ENCODE measurements around the gene TRDMT1.
A peak's percentile ranks its signal among the peaks of the same experiment; 100 is the strongest.

Gene TRDMT1, protein sequence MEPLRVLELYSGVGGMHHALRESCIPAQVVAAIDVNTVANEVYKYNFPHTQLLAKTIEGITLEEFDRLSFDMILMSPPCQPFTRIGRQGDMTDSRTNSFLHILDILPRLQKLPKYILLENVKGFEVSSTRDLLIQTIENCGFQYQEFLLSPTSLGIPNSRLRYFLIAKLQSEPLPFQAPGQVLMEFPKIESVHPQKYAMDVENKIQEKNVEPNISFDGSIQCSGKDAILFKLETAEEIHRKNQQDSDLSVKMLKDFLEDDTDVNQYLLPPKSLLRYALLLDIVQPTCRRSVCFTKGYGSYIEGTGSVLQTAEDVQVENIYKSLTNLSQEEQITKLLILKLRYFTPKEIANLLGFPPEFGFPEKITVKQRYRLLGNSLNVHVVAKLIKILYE

DNA sequence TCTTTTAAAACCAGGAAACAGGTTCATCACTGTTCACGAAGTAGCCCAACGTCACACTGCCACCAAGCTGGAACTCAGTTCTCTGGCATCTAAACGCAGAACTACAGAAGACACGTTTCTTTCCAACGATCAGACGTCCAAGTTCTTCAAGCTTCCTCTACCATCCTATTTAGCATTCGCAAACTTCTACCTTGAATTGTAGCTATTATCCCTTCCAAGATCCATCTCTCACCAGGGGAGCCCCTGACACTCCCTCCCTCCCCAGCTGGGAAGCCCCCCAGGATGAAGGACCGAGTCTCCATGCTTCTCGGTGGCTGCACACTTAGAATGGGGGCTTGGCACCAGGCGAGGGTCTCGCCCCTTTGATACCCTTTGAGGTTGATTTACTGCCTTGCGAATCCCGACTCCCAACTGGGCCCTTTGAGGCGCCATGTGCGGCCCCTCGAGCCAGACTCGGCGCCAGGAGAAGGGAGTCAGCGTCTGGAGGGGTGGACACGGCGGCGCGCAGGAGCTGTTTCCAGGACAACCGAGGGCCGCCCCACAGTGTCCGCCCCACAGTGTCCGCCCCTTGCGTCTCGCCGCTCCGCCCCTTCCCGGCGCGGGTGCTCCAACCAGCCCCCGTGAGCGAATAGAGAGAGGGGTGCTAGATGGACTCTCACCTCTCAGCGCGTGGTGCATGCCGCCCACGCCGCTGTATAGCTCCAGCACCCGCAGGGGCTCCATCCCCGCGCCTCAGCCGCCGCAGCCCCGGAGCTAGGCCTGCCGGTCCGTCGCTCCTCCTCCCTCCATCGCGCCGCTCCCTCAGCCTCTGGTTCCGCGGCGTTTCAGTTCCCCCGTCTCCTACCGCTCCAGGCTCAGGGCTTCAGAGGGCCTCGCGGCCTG, at the start of gene TRDMT1:
TSS of gene TRDMT1 (minus strand) at position 761 of the 882 bp plus-strand sequence. CDS start at position 723, 38 bp downstream.
- peak; percentile 71 for DNase-seq

DNA sequence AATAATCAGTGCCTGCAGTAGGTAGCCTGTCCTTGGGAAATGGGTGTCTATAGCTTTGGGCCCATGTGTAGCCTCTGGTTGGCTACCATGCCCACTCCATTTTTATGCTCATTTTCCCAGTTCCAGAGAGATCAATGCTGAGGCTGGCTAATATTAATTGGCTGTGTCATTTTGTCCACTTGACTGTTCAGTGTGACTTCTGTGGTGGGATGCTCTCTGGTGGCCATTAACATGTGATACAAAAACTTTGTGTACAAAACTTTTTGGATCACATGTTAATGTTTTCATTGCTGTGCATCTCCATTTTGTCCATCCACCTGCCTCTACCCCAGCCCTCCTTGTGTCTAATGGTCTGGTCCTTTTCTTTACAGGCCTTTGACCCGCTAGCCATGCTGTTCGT, 49.3 kb upstream of the TRDMT1 start:
- no peak for DNase-seq

DNA sequence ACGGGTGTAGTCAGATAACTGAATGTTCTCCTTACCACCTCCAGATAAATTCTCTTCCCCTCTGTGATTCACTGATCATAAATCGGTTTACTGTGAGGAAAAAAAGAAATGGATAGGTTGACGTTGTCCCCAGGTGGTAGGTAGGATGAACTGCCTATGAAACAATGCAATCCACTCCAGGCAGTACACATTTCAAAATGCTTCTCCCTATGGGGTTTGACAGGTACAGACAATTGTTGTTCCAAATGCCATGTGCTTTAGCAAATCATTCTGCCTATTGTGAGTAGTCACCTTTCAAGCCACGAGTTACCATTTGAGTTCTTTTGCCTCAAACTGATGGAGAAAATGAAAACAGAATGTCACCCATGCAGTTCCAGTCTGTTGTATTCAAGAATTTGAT, 48.3 kb upstream of the TRDMT1 start:
- no peak for DNase-seq

DNA sequence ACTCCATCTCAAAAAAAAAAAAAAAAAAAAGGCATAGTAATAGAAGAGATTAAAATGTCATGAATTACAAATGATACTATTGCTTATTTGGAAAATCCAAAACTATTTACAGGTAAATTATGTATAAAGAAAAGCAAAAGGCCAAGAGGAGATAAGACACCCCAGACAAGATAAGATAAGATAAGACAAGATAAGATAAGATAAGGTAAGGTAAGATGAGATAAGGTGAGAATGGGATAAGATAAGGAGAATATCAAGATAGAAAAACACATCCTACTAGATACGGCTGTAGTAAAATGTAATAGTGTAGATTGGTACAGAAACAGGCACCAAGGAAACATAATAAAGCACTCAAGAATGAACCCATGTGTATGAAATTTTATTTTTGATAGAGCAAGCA, 47.5 kb upstream of the TRDMT1 start:
- no peak for DNase-seq

DNA sequence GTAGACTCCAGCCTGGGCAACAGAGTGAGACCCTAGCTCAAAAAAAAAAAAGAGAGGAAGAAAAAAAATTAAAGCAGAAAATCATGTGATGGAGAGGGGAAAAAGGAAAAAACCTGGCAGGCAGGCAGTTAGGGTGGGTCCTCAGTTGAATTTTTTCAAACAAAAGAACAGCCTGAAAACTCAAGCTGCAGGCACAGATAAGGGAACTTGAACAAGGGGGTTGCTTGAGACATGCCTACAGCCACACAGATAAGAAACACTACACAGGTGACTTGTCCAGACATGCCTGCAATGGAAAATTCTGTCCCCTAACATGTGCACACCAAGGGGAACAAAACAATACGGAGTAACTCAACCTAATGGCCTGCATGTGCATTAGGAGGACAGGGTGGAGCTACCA, 45.7 kb upstream of the TRDMT1 start:
- no peak for DNase-seq

DNA sequence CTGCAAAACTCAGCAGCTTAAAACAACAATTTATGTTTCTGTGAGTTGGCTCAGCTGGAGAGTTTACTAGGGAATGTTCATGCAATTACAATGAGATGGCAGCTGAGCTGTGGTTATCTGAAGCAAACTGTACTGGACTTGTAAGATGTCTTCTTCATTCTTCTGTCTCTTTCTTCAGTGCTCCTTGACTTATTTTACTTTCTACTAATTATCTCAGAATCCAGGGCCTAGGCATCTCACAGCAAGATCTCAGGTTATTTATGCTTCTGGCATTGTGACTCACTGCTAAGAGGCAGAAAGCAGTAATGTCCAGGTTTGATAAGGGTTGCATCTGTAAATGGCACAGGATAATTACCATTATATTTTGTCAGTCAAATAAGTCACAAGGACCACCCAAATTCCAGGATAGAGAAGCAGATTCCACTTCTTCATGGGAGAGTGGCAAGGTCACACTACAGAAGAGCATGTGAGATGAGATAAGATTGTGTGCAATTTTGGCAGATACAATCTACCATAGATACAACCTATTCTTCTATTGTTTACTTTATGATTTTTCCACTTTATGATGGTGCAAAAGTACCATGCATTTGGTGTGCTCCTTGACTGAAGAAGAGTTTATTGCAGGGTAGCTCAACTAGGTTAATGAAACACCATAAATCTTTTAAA, 43.4 kb upstream of the TRDMT1 start:
- DNase-seq, result no peak

DNA sequence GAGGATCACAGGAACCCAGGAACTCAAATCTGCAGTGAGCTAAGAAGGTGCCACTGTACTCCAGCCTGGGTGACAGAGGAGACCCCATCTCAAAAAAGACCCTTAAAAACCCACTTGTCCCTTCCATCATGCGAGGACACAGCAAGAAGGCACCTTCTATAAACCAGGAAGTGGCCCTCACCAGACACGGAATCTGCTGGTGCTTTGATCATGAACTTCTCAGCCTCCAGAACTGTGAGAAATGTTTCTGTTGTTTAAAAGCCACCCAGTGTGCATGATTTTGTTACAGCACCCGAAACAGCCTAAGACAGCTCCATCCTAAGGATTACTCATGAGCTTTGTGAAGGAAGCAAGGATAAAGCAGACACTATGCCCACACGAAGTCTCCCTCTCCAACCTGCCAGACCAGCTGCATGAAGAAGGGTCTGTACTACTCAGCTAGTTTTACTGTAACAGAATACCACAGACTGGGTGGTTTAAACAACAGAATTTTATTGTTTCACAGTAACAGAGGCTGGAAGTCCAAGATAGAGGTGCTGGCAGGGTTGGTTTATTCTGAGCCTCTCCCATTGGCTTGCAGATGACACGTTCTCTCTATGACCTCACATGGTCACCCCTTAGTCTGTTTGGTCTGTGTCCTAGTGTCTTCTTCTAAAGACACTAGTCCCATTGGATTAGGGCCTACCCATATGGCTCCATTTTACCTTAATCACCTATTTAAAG, 40.3 kb upstream of the TRDMT1 start:
- DNase-seq, result no peak

DNA sequence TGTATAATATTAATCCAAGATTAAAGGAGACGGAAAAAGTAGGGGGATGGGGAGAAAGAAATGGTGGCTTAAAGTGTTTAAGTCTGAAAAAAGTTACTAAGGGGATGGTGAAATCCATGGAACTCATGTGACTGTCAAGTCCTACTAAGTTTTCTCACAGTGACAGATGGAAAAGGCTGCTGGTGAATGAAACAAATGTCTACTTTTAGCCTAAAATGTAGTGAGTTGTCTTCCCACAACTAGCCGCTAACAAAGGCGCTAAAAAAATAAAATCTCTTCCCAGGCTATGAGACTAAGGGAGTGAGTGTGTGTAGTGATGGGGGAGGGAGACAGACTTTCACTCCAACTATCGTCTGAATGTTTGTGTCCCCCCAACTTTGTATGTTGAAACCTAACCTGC, 39.1 kb upstream of the TRDMT1 start:
- no peak for DNase-seq

DNA sequence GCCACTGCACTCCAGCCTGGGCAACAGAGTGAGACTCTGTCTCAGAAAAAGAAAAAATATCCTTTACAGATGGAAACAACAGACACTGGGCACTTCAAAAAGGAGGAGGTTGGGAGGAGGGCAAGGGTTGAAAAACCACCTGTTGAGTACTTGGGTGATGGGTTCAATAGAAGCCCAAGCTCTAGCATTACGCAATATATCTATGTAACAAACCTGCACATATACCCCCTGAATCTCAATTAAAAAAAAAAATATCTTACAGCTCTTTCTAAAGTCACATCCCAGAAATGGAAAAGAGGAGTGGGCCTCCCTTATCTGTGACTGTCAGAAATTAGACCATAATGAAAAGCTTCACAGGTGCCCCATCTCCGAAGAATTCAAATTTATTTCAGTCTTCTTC, 38.6 kb upstream of the TRDMT1 start:
- DNase-seq, result no peak

DNA sequence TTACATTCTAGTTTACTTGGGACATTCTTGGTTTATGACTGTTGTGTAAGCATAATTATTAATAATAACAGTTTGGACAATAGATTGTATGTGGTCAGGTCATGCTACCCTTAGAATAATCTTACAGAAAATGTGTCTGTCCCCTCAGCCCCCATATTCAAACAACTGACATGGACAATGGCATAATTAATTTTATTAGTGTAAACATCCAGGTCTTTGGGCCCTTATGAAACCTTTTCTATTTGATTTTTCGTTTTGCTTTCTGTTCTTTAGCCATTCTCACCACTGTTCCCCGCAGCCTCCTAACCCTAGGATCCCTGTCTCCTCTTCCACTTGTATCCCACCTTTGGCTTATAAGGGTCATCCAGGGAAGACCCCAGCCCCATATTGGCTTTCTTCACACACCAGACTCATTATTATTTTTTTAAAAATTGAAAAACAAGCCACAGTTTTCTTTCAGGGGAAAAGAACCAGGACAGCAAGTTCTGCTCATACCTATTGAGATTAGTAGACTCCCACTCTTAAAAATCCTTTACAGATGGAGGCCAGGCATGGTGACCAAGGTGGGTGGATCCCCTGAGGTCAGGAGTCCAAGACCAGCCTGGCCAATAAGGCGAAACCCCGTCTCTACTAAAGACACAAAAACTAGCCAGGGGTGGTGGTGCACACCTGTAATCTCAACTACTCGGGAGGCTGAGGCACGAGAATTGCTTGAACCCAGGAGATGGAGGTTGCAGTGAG, 38.0 kb upstream of the TRDMT1 start:
- DNase-seq, result no peak

DNA sequence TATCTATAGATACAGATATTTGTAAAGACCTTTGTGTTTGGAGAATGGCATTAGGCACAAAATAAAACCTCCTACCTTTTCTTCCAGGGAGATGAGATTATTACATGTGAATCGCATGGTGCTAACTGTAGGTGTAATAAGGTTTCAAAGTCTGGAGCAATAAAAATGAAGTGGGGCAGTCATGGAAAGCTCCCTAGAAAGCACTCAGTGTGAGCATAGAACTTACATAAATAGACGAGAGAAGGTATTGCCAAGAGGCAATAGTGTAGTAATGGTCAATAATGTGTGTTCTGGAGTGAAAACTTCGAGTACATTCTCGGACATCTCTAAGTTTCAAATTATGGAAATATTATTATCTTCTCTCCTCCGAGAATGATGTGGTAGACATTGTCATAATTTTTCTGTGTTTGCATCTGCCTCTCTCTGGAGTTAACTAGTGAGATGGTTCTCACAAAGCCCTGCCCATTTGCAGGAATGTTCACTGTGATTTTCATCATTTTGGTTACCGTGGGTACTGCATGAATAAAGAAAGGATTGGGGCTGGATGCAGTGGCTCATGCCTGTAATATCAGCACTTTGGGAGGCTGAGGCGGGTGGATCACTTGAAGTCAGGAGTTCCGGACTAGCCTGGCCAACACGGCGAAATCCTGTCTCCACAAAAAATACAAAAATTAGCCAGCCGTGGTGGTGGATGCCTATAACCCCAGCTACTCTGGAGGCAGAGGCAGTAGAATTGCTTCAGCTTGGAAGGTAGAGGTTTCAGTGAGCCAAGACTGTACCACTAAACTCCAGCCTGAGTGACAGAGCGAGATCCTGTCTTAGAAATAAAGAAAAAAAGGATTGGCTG, 37.2 kb upstream of the TRDMT1 start:
- DNase-seq, result no peak

DNA sequence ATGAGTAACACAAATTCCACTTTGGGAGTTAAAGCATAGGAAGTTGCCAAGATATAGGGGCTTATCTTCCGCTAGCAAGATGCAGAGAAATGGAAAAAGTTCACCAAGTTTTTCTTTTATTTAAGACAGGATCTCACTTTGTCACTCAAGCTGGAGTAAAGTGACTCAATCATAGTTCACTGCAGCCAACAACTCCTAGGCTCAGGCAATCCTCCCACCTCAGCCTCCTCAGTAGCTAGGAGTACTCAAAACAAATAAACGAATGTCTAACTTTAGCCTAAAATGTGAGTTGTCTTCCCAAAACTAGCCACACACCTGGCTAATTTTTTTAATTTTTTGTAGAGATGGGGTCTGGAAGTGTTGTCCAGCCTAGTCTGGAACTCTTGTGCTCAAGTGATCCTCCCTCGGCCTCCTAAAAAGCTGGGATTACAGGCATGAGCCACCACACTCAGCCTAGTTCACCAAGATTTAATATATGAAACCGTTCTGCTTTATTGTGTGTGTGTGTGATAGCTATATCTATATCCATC, 36.5 kb upstream of the TRDMT1 start:
- no peak for DNase-seq

DNA sequence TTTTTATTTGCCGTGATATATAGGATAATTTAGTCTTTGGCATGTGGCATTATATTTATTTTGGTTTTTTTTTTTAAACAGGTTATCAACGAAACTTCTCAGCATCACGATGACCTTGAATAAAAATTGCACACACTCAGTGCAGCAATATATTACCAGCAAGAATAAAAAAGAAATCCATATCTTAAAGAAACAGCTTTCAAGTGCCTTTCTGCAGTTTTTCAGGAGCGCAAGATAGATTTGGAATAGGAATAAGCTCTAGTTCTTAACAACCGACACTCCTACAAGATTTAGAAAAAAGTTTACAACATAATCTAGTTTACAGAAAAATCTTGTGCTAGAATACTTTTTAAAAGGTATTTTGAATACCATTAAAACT, 35.7 kb upstream of the TRDMT1 start:
- no peak for DNase-seq

DNA sequence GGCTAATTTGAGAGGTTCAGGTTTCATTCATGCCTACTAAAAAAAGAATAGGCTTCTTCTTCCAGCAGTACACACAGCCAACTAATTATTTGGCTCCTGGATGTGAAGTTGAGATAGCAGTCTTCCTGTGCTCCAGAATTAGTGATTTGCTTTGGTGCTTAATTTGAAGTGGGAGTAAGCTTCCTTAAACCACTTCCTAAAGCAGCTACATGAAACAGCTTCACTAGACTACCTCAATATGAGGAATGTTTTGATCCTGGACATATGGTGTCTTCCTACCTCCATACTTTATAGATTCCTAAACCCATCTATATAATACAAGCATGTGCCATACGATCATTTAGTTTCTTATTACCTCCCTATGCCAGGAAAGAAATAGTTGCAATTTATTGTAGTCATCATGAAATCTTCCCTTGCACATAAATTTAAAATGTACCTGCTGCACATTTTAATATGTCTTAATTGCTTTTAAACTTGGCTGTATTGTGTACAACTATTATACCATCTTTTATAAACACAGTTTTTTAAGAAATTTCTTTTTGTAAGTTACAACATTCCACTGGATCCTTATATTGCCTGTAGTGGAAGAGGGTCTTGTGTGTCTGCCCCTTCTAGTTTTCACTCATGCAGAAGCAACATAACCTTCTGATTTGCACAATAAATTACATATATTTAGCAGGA, 35.1 kb upstream of the TRDMT1 start:
- DNase-seq, result no peak

DNA sequence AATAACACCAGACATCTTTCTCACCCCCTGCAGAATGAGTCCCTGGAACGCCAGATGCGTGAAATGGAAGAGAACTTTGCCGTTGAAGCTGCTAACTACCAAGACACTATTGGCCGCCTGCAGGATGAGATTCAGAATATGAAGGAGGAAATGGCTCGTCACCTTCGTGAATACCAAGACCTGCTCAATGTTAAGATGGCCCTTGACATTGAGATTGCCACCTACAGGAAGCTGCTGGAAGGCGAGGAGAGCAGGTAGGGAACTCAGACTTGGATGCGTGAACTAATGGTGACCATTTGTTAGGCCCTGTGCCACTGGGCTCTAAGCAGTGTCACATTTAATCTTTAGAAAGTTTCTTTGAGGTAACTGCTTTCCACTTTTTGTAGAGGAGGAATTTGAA, 33.7 kb upstream of the TRDMT1 start:
- DNase-seq, result no peak

DNA sequence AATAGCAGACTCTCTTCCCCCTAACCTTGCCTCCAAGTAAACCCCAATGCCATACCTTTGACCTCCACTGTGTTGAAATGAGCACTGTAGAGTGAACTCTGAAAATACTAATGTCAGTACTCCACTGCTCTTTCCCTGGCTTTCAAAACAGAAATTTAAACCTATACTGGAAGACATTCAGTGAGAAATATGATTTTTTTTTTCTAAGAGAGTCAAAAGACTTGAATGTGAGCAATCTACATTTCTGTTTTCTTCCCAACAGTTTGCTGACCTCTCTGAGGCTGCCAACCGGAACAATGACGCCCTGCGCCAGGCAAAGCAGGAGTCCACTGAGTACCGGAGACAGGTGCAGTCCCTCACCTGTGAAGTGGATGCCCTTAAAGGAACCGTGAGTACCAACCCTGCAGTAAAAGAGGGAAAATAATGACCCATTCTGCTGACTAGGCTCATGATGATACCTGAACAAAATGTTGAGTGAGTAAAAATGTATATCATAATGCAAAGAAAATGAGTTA, 33.0 kb upstream of the TRDMT1 start:
- DNase-seq, result no peak

DNA sequence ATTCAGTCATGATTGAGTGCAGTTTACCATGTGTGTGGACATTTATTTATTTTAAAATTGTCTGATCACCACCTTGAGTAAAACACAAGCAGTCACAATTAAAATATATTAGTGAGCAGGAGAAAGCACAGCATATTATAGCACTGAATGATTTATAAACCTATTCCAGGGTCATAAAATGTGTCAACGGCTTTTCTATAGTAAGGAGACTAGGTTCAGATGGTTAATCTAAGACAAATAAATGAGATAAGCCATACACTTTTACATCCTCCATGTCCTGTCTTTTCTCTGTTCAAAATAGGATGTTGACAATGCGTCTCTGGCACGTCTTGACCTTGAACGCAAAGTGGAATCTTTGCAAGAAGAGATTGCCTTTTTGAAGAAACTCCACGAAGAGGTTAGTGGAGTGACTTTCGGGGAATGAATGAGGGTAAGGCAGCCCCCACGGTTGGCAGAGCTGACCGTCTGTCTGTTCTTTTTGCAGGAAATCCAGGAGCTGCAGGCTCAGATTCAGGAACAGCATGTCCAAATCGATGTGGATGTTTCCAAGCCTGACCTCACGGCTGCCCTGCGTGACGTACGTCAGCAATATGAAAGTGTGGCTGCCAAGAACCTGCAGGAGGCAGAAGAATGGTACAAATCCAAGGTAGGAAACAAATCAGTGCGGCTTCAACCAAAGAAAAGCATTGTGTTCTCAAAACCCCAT, 32.0 kb upstream of the TRDMT1 start:
- DNase-seq, result no peak

DNA sequence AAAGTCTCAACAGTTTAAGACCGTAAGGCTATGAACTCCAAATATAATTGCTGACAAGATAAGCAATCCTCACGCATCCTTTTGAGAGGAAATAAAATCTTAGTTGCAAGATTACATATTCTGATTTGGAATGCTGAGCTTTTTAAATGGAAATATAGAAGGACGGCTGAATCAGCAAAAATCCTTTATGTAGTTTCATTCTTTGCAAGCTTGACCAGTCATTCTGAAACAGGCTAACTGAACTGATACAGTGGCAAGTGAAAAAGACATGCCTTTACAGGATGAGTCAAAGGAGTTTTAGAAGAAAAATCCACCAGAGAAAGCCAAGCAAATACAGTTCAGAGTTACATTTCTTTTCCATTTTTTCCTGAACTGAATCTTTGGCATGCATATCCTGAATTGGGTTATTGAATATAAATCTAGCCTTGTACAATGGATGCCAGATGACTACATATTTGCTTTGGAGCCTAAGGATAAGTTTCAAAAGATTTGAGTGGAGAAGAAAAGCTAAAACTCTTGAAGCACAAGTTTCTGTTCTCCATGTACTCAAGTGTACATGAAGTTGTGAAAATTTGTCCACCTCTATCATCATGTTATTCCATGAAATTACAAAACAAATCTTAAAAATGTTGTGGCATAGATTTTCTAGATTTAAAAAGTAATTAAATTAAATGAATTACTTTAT, 30.9 kb upstream of the TRDMT1 start:
- DNase-seq, result no peak

DNA sequence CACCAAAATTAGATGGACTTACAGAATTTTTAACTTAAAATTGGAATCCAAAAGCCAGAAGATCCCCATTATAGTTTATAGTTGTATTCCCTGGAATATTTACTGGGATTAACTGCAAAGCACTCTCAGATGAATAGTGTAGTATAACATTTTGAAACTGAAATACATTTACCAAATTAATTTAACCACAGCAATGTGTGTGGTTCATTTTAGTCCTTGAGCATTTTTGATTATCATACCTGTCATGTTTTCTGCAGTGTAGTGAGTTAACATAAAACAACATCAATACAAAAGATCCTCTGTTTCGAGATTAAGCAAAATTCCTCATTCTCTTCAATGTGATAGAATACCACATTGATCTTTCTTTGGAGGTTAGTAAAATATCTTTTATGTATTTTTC, 30.3 kb upstream of the TRDMT1 start:
- no peak for DNase-seq
